OCI-LY3 (cell line): ENCODE measurements around the gene CBY1.

ENCODE experiments used
- EZH2phosphoT487 ChIP-seq: fragments of 200-600 bp; shearing (Covaris generic); IDR thresholded peaks from 2 replicates; pipeline ENCODE4 v1.6.1; 2018; ENCODE audit warnings: antibody characterized with exemption, mixed run types, low read depth
- TF ChIP-seq, protein P1 (sequence below): fragments of 200-600, 300-600 bp; sonication (generic); IDR thresholded peaks from 2 replicates; pipeline ENCODE4 v1.5.1; 2014; ENCODE audit warnings: antibody characterized with exemption, low read length, low read depth

DNA sequence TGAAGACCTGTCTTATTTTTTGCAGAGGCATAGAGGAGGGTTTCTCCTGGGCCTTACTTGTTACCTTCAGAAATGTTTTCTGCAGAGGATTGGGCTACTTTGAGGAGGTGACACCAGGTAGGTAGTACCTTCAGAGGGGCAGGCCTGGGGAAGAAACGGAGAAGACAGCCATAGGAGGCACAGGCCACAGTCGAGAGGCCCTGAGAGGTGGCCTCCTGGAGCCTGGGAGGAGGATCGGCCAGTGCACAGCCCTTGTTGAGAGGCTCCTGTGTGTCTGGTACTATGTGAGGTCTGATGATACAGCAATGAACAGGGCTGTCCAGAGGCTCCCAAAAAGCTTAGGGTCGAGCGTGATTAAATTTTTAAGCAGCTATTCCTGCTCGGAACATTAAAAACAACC lies 60.8 kb downstream of the CBY1 start:
- TF ChIP-seq, protein P1, sequence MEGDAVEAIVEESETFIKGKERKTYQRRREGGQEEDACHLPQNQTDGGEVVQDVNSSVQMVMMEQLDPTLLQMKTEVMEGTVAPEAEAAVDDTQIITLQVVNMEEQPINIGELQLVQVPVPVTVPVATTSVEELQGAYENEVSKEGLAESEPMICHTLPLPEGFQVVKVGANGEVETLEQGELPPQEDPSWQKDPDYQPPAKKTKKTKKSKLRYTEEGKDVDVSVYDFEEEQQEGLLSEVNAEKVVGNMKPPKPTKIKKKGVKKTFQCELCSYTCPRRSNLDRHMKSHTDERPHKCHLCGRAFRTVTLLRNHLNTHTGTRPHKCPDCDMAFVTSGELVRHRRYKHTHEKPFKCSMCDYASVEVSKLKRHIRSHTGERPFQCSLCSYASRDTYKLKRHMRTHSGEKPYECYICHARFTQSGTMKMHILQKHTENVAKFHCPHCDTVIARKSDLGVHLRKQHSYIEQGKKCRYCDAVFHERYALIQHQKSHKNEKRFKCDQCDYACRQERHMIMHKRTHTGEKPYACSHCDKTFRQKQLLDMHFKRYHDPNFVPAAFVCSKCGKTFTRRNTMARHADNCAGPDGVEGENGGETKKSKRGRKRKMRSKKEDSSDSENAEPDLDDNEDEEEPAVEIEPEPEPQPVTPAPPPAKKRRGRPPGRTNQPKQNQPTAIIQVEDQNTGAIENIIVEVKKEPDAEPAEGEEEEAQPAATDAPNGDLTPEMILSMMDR: no peak
- TF ChIP-seq EZH2phosphoT487: no peak
